Liver (tissue), 3 donors: ENCODE measurements around the gene RNF222.

Source experiments
- GABPA ChIP-seq, 2 donors: IDR thresholded peaks in 1 of 2; conservative IDR thresholded peaks in 1 of 2; 2 replicates each; pipeline ENCODE4 v1.6.1; 2016; ENCODE audit warnings: antibody characterized with exemption in 2 of 2, mild to moderate bottlenecking in 1 of 2, moderate library complexity in 1 of 2
- HNF4G ChIP-seq: IDR thresholded peaks from 2 replicates; pipeline ENCODE4 v1.6.1; 2016; ENCODE audit warnings: antibody characterized with exemption
- NR2F2 ChIP-seq: IDR thresholded peaks from 2 replicates; pipeline ENCODE4 v1.6.1; 2016; ENCODE audit warnings: antibody characterized with exemption
- RAD21 ChIP-seq, 2 donors: IDR thresholded peaks; 2 replicates each; pipeline ENCODE4 v1.6.1; 2016; ENCODE audit warnings: antibody characterized with exemption in 2 of 2, mild to moderate bottlenecking in 2 of 2
- SP1 ChIP-seq: IDR thresholded peaks from 2 replicates; pipeline ENCODE4 v1.6.1; 2018; ENCODE audit warnings: antibody characterized with exemption, mild to moderate bottlenecking
- TAF1 ChIP-seq: conservative IDR thresholded peaks from 2 replicates; pipeline ENCODE4 v1.6.1; 2016; ENCODE audit warnings: antibody characterized with exemption, mild to moderate bottlenecking
- YY1 ChIP-seq: IDR thresholded peaks from 2 replicates; pipeline ENCODE4 v1.6.1; 2016; ENCODE audit warnings: antibody characterized with exemption, mild to moderate bottlenecking
- TF ChIP-seq, protein P1 (sequence below): fragments of 150-350 bp; IDR thresholded peaks from 2 replicates; pipeline ENCODE4 v1.5.1; 2017; ENCODE audit warnings: improper control_type of control experiment, low read depth, low read length; ENCODE audit not compliant: missing input control
- TF ChIP-seq, protein P2 (sequence below): IDR thresholded peaks from 2 replicates; pipeline ENCODE4 v1.6.1; 2016; ENCODE audit warnings: antibody characterized with exemption
- donor health status: healthy.
- donor health status: healthy.

DNA sequence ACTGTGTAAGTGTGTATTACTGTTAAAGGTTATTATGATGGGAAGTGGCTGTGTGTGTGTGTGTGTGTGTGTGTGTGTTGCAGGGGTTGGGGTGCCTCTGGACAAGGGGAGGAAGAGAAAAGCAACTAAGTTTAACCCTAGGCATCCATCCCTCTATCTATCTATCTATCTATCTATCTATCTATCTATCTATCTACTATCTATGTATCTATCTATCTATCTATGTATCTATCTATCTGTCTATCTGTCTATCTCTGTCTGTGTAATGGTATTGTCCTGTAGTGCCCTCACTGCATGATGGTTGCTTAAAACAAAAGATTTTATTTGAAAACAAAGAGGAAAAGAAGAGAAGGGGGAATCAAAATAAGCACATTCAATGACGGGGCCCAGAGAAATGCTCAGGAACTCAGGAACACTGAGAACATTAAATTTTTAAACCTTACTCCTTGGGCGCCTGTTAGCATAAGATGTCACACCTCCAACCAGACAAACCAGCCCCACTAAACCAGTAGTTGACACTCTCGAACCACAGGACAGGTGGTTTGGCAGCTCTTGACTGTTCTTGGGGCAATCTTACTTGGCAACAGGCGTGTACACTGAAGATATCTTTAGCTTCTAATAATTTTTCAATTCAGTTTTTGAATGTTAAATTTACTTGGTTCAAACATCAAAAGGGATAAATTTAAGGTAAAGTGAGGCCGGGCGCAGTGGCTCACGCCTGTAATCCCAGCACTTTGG is 9.5 kb downstream of the RNF222 start:
- TF ChIP-seq, protein P1, sequence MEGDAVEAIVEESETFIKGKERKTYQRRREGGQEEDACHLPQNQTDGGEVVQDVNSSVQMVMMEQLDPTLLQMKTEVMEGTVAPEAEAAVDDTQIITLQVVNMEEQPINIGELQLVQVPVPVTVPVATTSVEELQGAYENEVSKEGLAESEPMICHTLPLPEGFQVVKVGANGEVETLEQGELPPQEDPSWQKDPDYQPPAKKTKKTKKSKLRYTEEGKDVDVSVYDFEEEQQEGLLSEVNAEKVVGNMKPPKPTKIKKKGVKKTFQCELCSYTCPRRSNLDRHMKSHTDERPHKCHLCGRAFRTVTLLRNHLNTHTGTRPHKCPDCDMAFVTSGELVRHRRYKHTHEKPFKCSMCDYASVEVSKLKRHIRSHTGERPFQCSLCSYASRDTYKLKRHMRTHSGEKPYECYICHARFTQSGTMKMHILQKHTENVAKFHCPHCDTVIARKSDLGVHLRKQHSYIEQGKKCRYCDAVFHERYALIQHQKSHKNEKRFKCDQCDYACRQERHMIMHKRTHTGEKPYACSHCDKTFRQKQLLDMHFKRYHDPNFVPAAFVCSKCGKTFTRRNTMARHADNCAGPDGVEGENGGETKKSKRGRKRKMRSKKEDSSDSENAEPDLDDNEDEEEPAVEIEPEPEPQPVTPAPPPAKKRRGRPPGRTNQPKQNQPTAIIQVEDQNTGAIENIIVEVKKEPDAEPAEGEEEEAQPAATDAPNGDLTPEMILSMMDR, result no peak
- TF ChIP-seq RAD21 (IDR thresholded peaks at IDR 0.05) (no peak), NR2F2 (no peak), YY1 (no peak), HNF4G (no peak), SP1 (no peak), GABPA (IDR thresholded peaks at IDR 0.05 in 1 of 2, conservative IDR thresholded peaks at IDR 0.05 in 1 of 2) (no peak), TAF1 (no peak)
- TF ChIP-seq, protein P2, sequence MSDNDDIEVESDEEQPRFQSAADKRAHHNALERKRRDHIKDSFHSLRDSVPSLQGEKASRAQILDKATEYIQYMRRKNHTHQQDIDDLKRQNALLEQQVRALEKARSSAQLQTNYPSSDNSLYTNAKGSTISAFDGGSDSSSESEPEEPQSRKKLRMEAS, result no peak
